Heart right ventricle (tissue), 16 donors: ENCODE results near the gene RHO. TPM values are rescaled to one million over a fixed set of nuclear protein-coding genes. Genes with fewer than 3 reads are reported as not detected.
A peak's percentile ranks its signal among the peaks of the same experiment; 100 is the strongest.

ENCODE experiments used
- ATAC-seq, 8 donors: fragments of 200-7000 bp; cut with Tn5 transposase; one replicate each; pipeline ENCODE4 v1.9.1; 2020; ENCODE audit warnings: mild to moderate bottlenecking in 8 of 8, moderate library complexity in 8 of 8, moderate number of reproducible peaks in 1 of 8
- DNase-seq, 2 donors: peaks; one replicate each; pipeline ENCODE4 v3.0.0-alpha.2; 2020
- H3K27ac ChIP-seq, 10 donors: fragments of 200-600 bp; sonication (generic) in 2 of 10; one replicate each; pipeline versions ENCODE4 v1.5.0 to v1.8.0; 2020 to 2022; ENCODE audit warnings: mild to moderate bottlenecking in 3 of 10
- H3K27me3 ChIP-seq, 7 donors: fragments of 200-600 bp; one replicate each; pipeline ENCODE4 v1.8.0; 2021 to 2022; ENCODE audit warnings: mild to moderate bottlenecking in 2 of 7
- H3K36me3 ChIP-seq, 9 donors: fragments of 200-600 bp; sonication (generic) in 1 of 9; one replicate each; pipeline versions ENCODE4 v1.5.0 to v1.8.0; 2020 to 2022; ENCODE audit warnings: mild to moderate bottlenecking in 2 of 9
- H3K4me1 ChIP-seq, 9 donors: fragments of 200-600 bp; sonication (generic) in 1 of 9; one replicate each; pipeline versions ENCODE4 v1.5.0 to v1.8.0; 2020 to 2022; ENCODE audit warnings: mild to moderate bottlenecking in 4 of 9
- H3K4me3 ChIP-seq, 10 donors: fragments of 200-600 bp; sonication (generic) in 2 of 10; one replicate each; pipeline versions ENCODE4 v1.5.0 to v1.8.0; 2020 to 2022; ENCODE audit warnings: mild to moderate bottlenecking in 7 of 10, moderate library complexity in 2 of 10
- H3K9me3 ChIP-seq, 11 donors: fragments of 200-600 bp in 10 of 11; sonication (generic) in 2 of 11; one replicate each; pipeline versions ENCODE4 v1.5.0 to v1.8.0; 2013 to 2022; ENCODE audit warnings: mild to moderate bottlenecking in 2 of 11, control low read depth in 1 of 11, moderate library complexity in 1 of 11
- CTCF ChIP-seq, 9 donors: fragments of 200-600 bp; sonication (generic) in 2 of 9; IDR thresholded peaks; one replicate each; pipeline versions ENCODE4 v1.5.0 to v1.8.0; 2021 to 2022; ENCODE audit warnings: antibody characterized with exemption in 9 of 9, mild to moderate bottlenecking in 5 of 9, moderate library complexity in 1 of 9
- WGBS, 2 donors: extraction: QIAGEN DNeasy Blood & Tissue Kit; methylation state at CpG; one replicate each; pipeline ENCODE4 v1.1.7; 2013; ENCODE audit warnings: inconsistent platforms in 1 of 2; 5-methylcytosine and 5-hydroxymethylcytosine counted together
- intact Hi-C, 10 donors: fragments of 100-400 bp; cut with DNase I; formaldehyde crosslinking; loops; one replicate each; pipeline versions ENCODE4 v1.11.1 to v1.14.2; 2022
- polyA plus RNA-seq, 2 donors: library from polyadenylated mRNA; stranded (reverse); fragments of 200-250 nt; gene quantifications; one replicate each; pipeline ENCODE4 v1.2.3, GENCODE V29; 2013
- total RNA-seq, 10 donors: library from RNA; stranded (reverse); fragmentation: NEBNext Ultra II Directional in 3 of 10; extraction: Animal tissue kit (Norgen Biotek cat#: 25700) in 3 of 10; gene quantifications; one replicate each; pipeline versions ENCODE4 v1.2.1 to v1.2.4, GENCODE V29; 2021 to 2023
- donor health status: Arrhythmogenic right ventricular cardiomyopathy.
- donor health status: ischemic (EF 13 %, LVEDD 7.1; RV severe dilation, severe dysfunction).
- donor health status: healthy with polysubstance abuse.
- donor health status: DM: no; HTN: yes; CAD: no.
- donor health status: DM: no; HTN: no; CAD: no.
- donor health status: ischemic (EF 25% LVEDD 6.9; RV normal size, moderate dysfunction).
- donor health status: ischemic (EF 25% LVEDD 5.7; RV mildly dilated, moderate dysfunction).
- donor health status: healthy.
- donor health status: DM: yes; HTN: yes; CAD: no.
- donor health status: Ischemic cardiomyopathy.
- donor health status: ischemic (EF 35%, LVEDD 5.7; RV mildly dilated, moderate dysfunction).
- donor health status: nonischemic (EF 11% LVEDD 7.7; RV severe dilation, severe dysfunction).
- donor health status: DM: yes; HTN: yes; CAD: no.
- donor health status: PGD.
- donor health status: ischemic (EF 29% LVEDD 5.4; RV normal size, mild dysfunction).
- donor health status: nonischemic (EF 23%, LVEDD 6.1; RV moderate dilation, normal function).

Gene RHO
- total and polyA plus RNA-seq, 12 donors: not detected

GRCh38 chr3:129521611-129522010 lies 6.8 kb upstream of the RHO start:
- DNase-seq (no peak), ATAC-seq (no peak)
- no peak for TF ChIP-seq CTCF (IDR thresholded peaks at IDR 0.05)
- Histone ChIP-seq H3K36me3 (peaks cover 0 to 32% (median 0%) of the 10 kb centered on the region in 9 donors), H3K27ac (no peak overlapping the region), H3K4me3 (no peak overlapping the region), H3K9me3 (no peaks in the 10 kb centered on the region), H3K4me1 (peaks cover 0 to 15% (median 0%) of the 10 kb centered on the region in 9 donors), H3K27me3 (no peaks in the 10 kb centered on the region)
- WGBS, 2 donors: 83 to 88% methylated on average over 8 of the region's 8 CpGs
- intact Hi-C loops: no loop called here

DNA sequence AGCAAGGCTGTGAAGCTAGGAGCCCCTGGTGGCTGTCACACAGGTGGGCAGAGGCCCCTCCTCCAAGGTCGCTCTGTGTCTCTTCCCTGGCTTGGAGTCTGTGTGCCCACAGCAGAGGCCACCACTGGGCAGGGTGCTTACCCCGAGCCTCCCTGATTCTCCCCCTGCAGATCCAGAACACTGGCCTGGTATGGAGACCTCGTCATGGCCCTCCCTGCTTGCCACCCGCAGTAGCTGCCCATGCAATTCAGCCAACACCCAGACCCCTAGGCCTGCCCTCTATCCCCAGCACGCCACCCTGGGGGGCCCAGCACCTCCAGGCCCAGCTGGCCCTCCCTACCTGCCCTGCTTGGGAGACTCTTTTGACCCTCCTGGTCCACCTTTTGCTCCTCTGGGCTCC lies 5.5 kb upstream of the RHO start:
- TF ChIP-seq CTCF (IDR thresholded peaks at IDR 0.05): no peak
- no peak overlapping the region for H3K27ac ChIP-seq
- 95 to 98% methylated on average over 5 of the region's 5 CpGs for WGBS, 2 donors
- DNase-seq (no peak), ATAC-seq (no peak)
- peaks cover 0 to 23% (median 0%) of the 10 kb centered on the region in 9 donors for H3K36me3 ChIP-seq
- intact Hi-C loops: no loop called here
- H3K9me3 ChIP-seq: no peaks in the 10 kb centered on the region
- no peak overlapping the region for H3K4me3 ChIP-seq
- peaks cover 0 to 17% (median 0%) of the 10 kb centered on the region in 9 donors for H3K4me1 ChIP-seq
- H3K27me3 ChIP-seq: no peaks in the 10 kb centered on the region

DNA sequence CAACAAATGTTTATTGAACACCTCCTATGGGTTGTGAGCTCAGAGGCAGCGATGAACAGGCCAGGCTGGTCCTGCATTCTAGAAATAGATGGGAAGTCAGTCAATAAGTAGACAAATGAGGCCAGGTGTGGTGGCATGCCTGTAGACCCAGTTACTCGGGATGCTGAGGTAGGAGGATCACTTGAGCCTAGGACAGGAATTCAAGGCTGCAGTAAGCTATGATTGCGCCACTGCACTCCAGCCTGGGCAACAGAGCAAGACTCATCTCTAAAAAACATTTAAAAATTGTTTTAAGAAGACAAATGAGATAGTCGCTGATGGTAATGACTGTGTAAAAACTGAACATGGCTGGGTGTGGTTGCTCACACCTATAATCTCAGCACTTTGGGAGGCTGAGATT lies 4.4 kb upstream of the RHO start:
- ATAC-seq (no peak), DNase-seq (no peak)
- intact Hi-C loops: no loop called here
- TF ChIP-seq CTCF (IDR thresholded peaks at IDR 0.05): no peak
- Histone ChIP-seq H3K27ac (no peak overlapping the region), H3K36me3 (peaks cover 0 to 12% (median 0%) of the 10 kb centered on the region in 9 donors), H3K27me3 (no peaks in the 10 kb centered on the region), H3K9me3 (no peaks in the 10 kb centered on the region), H3K4me3 (no peak overlapping the region), H3K4me1 (peaks cover 0 to 17% (median 0%) of the 10 kb centered on the region in 9 donors)
- 85 to 98% methylated on average over 4 of the region's 4 CpGs for WGBS, 2 donors

DNA sequence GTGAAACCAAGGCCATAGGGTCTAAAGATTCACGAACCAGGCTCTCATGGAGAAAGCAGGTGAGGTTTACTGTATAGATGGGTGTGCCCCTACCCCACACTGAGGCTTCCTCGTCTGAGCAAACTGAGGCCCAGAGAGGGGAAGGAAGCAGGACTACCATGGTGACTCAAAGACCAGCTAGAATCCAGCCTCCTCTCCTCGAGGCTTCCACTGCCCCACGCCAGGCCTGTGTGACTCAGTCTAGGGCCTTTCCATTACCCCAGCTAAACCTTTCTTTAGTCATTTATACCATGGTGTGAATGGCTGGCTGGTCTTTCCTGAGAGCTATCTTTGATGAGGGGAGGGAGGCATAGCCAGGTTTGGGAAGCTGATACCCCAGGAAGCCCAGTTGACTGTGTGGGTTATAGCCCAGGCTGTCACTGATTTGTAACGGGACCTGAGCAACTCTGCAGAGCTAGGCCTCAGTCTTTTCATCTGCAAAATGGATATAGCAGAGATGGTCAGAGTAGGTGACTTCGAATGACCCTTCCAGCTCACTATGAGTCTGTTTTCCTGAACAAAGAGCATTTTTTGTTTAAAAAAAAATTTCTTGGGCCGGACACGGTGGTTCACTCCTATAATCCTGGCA lies 3.0 kb upstream of the RHO start:
- ATAC-seq: no peak
- H3K27ac ChIP-seq: peak overlapping the region in 1 of 10 donors; percentile 67

More for the DNA sequence above, 3.0 kb upstream of the RHO start:
- no peaks in the 10 kb centered on the region for H3K27me3 ChIP-seq
- intact Hi-C loops: no loop called here
- no peak for TF ChIP-seq CTCF (IDR thresholded peaks at IDR 0.05)
- no peaks in the 10 kb centered on the region for H3K36me3 ChIP-seq
- WGBS, 2 donors: 82 to 89% methylated on average over 8 of the region's 8 CpGs
- DNase-seq: no peak
- H3K4me1 ChIP-seq: peaks cover 5 to 26% (median 9%) of the 10 kb centered on the region in 9 donors
- H3K9me3 ChIP-seq: no peaks in the 10 kb centered on the region
- no peak overlapping the region for H3K4me3 ChIP-seq
